Heart left ventricle (tissue), 16 donors: ENCODE data around the gene IQCH. TPM values are rescaled to one million over a fixed set of nuclear protein-coding genes. Genes with fewer than 3 reads are reported as not detected.

Source experiments
- ATAC-seq, 4 donors: fragments of 200-7000 bp; cut with Tn5 transposase; one replicate each; pipeline ENCODE4 v1.9.1; 2020 to 2022; ENCODE audit warnings: moderate library complexity in 4 of 4, mild to moderate bottlenecking in 3 of 4, moderate number of reproducible peaks in 1 of 4
- DNase-seq, 5 donors: peaks; one replicate each; pipeline ENCODE4 v3.0.0-alpha.2; 2020
- H3K27ac ChIP-seq, 12 donors: fragments of 200-600 bp; sonication (generic) in 4 of 12; one replicate each; pipeline versions ENCODE4 v1.5.0 to v1.8.0; 2016 to 2022; ENCODE audit warnings: mild to moderate bottlenecking in 2 of 12
- H3K27me3 ChIP-seq, 9 donors: fragments of 200-600 bp; sonication (generic) in 2 of 9; one replicate each; pipeline versions ENCODE4 v1.5.1 to v1.8.0; 2016 to 2022; ENCODE audit warnings: mild to moderate bottlenecking in 3 of 9
- H3K36me3 ChIP-seq, 9 donors: fragments of 200-600 bp; sonication (generic) in 2 of 9; one replicate each; pipeline versions ENCODE4 v1.5.0 to v1.8.0; 2018 to 2022; ENCODE audit warnings: mild to moderate bottlenecking in 2 of 9
- H3K4me1 ChIP-seq, 12 donors: fragments of 200-600 bp; sonication (generic) in 4 of 12; one replicate each; pipeline versions ENCODE4 v1.5.0 to v1.8.0; 2016 to 2022; ENCODE audit warnings: mild to moderate bottlenecking in 3 of 12
- H3K4me3 ChIP-seq, 12 donors: fragments of 200-600 bp; sonication (generic) in 4 of 12; one replicate each; pipeline versions ENCODE4 v1.5.0 to v1.8.0; 2017 to 2022; ENCODE audit warnings: mild to moderate bottlenecking in 9 of 12, moderate library complexity in 4 of 12
- H3K9me3 ChIP-seq, 12 donors: fragments of 200-600 bp; sonication (generic) in 4 of 12; one replicate each; pipeline versions ENCODE4 v1.5.0 to v1.8.0; 2016 to 2022; ENCODE audit warnings: mild to moderate bottlenecking in 1 of 12
- CTCF ChIP-seq, 12 donors: fragments of 200-600 bp; sonication (generic) in 4 of 12; IDR thresholded peaks; one replicate each; pipeline versions ENCODE4 v1.5.0 to v1.8.0; 2018 to 2022; ENCODE audit warnings: antibody characterized with exemption in 12 of 12, mild to moderate bottlenecking in 5 of 12
- POLR2A ChIP-seq, 2 donors: fragments of 450-650 bp; IDR thresholded peaks; one replicate each; pipeline ENCODE4 v1.6.1; 2017; ENCODE audit warnings: antibody characterized with exemption in 2 of 2, mild to moderate bottlenecking in 2 of 2, moderate library complexity in 2 of 2
- WGBS, 4 donors: extraction: QIAGEN DNeasy Blood & Tissue Kit in 2 of 4; methylation state at CpG; one replicate each; pipeline versions ENCODE4 v1.1.5 to v1.1.7; 2013 to 2018; 5-methylcytosine and 5-hydroxymethylcytosine counted together
- intact Hi-C, 10 donors: fragments of 100-400 bp; cut with DNase I; formaldehyde crosslinking; loops; one replicate each; pipeline versions ENCODE4 v1.11.1 to v1.14.2; 2022
- polyA plus RNA-seq, 2 donors: library from polyadenylated mRNA; stranded (reverse); fragments of 200-250 nt; gene quantifications; one replicate each; pipeline ENCODE4 v1.2.3, GENCODE V29; 2013
- total RNA-seq, 9 donors: library from RNA; depleted of rRNA in 2 of 9; stranded (reverse); fragments of >200 nt in 2 of 9; fragmentation: NEBNext Ultra II Directional in 3 of 9; extraction: Animal tissue kit (Norgen Biotek cat#: 25700) in 3 of 9; gene quantifications; one replicate each; pipeline versions ENCODE4 v1.1.0 to v1.2.4, GENCODE V29; 2016 to 2023
- donor health status: ischemic (EF 13 %, LVEDD 7.1; RV severe dilation, severe dysfunction).
- donor health status: healthy with polysubstance abuse.
- donor health status: DM: no; HTN: yes; CAD: no.
- donor health status: DM: no; HTN: no; CAD: no.
- donor health status: ischemic (EF 25% LVEDD 6.9; RV normal size, moderate dysfunction).
- donor health status: ischemic (EF 25% LVEDD 5.7; RV mildly dilated, moderate dysfunction).
- donor health status: healthy.
- donor health status: DM: yes; HTN: yes; CAD: no.
- donor health status: ischemic (EF 35%, LVEDD 5.7; RV mildly dilated, moderate dysfunction).
- donor health status: nonischemic (EF 11% LVEDD 7.7; RV severe dilation, severe dysfunction).
- donor health status: DM: yes; HTN: yes; CAD: no.
- donor health status: PGD.
- donor health status: ischemic (EF 29% LVEDD 5.4; RV normal size, mild dysfunction).
- donor health status: nonischemic (EF 23%, LVEDD 6.1; RV moderate dilation, normal function).

Gene IQCH
- total and polyA plus RNA-seq, 11 donors: 0.11 to 3.3 (median 1.4) TPM

- no peaks in the 10 kb centered on the region for H3K36me3 ChIP-seq
- intact Hi-C loops: loop anchor here in 5 of 10 donors (1.0 to 10.0 kb wide), 4 partner anchors 240 to 358 kb away; partner anchors contain the start of gene SMAD3 (in 1 of the 5)
- H3K4me3 ChIP-seq: no peak overlapping the region
- no peaks in the 10 kb centered on the region for H3K9me3 ChIP-seq
- no peaks in the 10 kb centered on the region for H3K27me3 ChIP-seq
- H3K27ac ChIP-seq: no peak overlapping the region
- no peaks in the 10 kb centered on the region for H3K4me1 ChIP-seq
- ATAC-seq (no peak), DNase-seq (no peak)
- TF ChIP-seq POLR2A (IDR thresholded peaks at IDR 0.05) (no peak), CTCF (IDR thresholded peaks at IDR 0.05) (no peak)
Measured at GRCh38 chr15:67304778-67305177, 50.2 kb downstream of the IQCH start.

- Histone ChIP-seq H3K9me3 (no peaks in the 10 kb centered on the region), H3K27ac (no peak overlapping the region), H3K36me3 (no peaks in the 10 kb centered on the region), H3K27me3 (no peaks in the 10 kb centered on the region), H3K4me3 (no peak overlapping the region), H3K4me1 (no peaks in the 10 kb centered on the region)
- WGBS, 4 donors: 0 to 90% (median 67%) methylated on average over 1 of the region's 1 CpG
- DNase-seq (no peak), ATAC-seq (no peak)
- TF ChIP-seq POLR2A (IDR thresholded peaks at IDR 0.05): no peak
- no peak for TF ChIP-seq CTCF (IDR thresholded peaks at IDR 0.05)
- intact Hi-C loops: loop anchor here in 3 of 10 donors (2.0 to 10.0 kb wide), 2 partner anchors 241 to 359 kb away; partner anchors contain the start of gene SMAD3 (in 1 of the 3)
Measured at GRCh38 chr15:67305506-67305905, 50.9 kb downstream of the IQCH start.

- ATAC-seq: no peak
- TF ChIP-seq CTCF (IDR thresholded peaks at IDR 0.05): no peak
- TF ChIP-seq POLR2A (IDR thresholded peaks at IDR 0.05): no peak
- intact Hi-C loops: loop anchor here in 1 of 10 donors (10.0 kb wide), 1 partner anchor 242 kb away; the partner anchor contains the start of gene SMAD3
- no peaks in the 10 kb centered on the region for H3K27me3 ChIP-seq
- H3K9me3 ChIP-seq: no peaks in the 10 kb centered on the region
- no peaks in the 10 kb centered on the region for H3K36me3 ChIP-seq
- DNase-seq: no peak
- 72 to 88% (median 85%) methylated on average over 1 of the region's 1 CpG for WGBS, 4 donors
- no peaks in the 10 kb centered on the region for H3K4me1 ChIP-seq
- no peak overlapping the region for H3K4me3 ChIP-seq
- H3K27ac ChIP-seq: no peak overlapping the region
Measured at GRCh38 chr15:67307156-67307555, 52.6 kb downstream of the IQCH start.

GRCh38 chr15:67307889-67308597, 53.5 kb downstream of the IQCH start:
- Histone ChIP-seq H3K4me3 (no peak overlapping the region), H3K27me3 (no peaks in the 10 kb centered on the region), H3K9me3 (no peaks in the 10 kb centered on the region), H3K27ac (no peak overlapping the region), H3K36me3 (no peaks in the 10 kb centered on the region), H3K4me1 (no peaks in the 10 kb centered on the region)
- 53 to 72% (median 58%) methylated on average over 4 of the region's 4 CpGs for WGBS, 4 donors
- no peak for DNase-seq
- intact Hi-C loops: loop anchor here in 1 of 10 donors (10.0 kb wide), 1 partner anchor 243 kb away; the partner anchor contains the start of gene SMAD3
- ATAC-seq: no peak
- TF ChIP-seq POLR2A (IDR thresholded peaks at IDR 0.05): no peak
- TF ChIP-seq CTCF (IDR thresholded peaks at IDR 0.05): no peak
